Measurements from ENCODE around the gene KRT74. TPM values are rescaled to one million over a fixed set of nuclear protein-coding genes. Genes with fewer than 3 reads are reported as not detected.

KRT74 gene
- polyA plus RNA-seq (2013, experiment 1 of 2): not detected
- polyA plus RNA-seq (2013, experiment 2 of 2): not detected

GRCh38 chr12:52573743-52574142, at the start of gene KRT74:
Gene KRT74, minus strand, starts transcription at chr12:52573843. Its CDS starts 66 bp downstream, at chr12:52573777.
- Histone ChIP-seq H3K23ac (ENCODE audit: low read length in 2 of 2) (no peak within 1 kb of the TSS), H2BK5ac (ENCODE audit: low read depth, low read length, poor library complexity, severe bottlenecking) (no peak within 1 kb of the TSS), H3K4me1 (ENCODE audit: control insufficient read depth, insufficient read depth, low read depth, low read length) (no peaks in the 10 kb centered on the region), H2AFZ (ENCODE audit: low read depth, low read length) (no peak within 1 kb of the TSS), H3K14ac (ENCODE audit: low read length in 2 of 2) (no peak within 1 kb of the TSS), H2BK12ac (ENCODE audit: low read length in 2 of 2) (no peak within 1 kb of the TSS), H3K4me2 (ENCODE audit: low read length, poor library complexity, severe bottlenecking) (no peak within 1 kb of the TSS), H3K18ac (ENCODE audit: low read depth in 1 of 2, low read length in 2 of 2) (no peak within 1 kb of the TSS), H4K91ac (ENCODE audit: low read length) (no peak within 1 kb of the TSS), H2AK5ac (ENCODE audit: low read length, severe bottlenecking) (no peak within 1 kb of the TSS), H3K79me1 (replicated peaks; ENCODE audit: low read length, poor library complexity, severe bottlenecking) (no peaks in the 10 kb centered on the region), H4K8ac (ENCODE audit: low read length) (no peak within 1 kb of the TSS), H3K36me3 (ENCODE audit: control insufficient read depth in 1 of 2, insufficient read depth in 2 of 2, low read depth in 1 of 2, low read length in 2 of 2) (no peaks in the 10 kb centered on the region), H3K27me3 (ENCODE audit: control insufficient read depth in 1 of 2, insufficient read depth in 1 of 2, low read length in 2 of 2) (peaks cover 56 to 86% of the 10 kb centered on the region in 2 experiments), H2BK120ac (ENCODE audit: low read depth, low read length) (no peak within 1 kb of the TSS), H3K9ac (ENCODE audit: low read length) (no peak within 1 kb of the TSS), H3K27ac (ENCODE audit: low read length, poor library complexity, severe bottlenecking) (no peak within 1 kb of the TSS), H3K4ac (ENCODE audit: low read depth in 1 of 2, low read length in 2 of 2) (no peak within 1 kb of the TSS), H2BK15ac (ENCODE audit: low read depth, poor library complexity, severe bottlenecking) (no peak within 1 kb of the TSS), H3K4me3 (ENCODE audit: insufficient read depth in 1 of 2, low read depth in 1 of 2, low read length in 2 of 2) (no peak within 1 kb of the TSS), H3K9me3 (ENCODE audit: control insufficient read depth, low read length) (no peaks in the 10 kb centered on the region)
- DNase-seq: no peak
- 84% methylated on average over 3 of the region's 3 CpGs for WGBS

GRCh38 chr12:52622349-52622748, 48.7 kb upstream of the KRT74 start:
- Histone ChIP-seq H3K4me1 (ENCODE audit: control insufficient read depth, insufficient read depth, low read depth, low read length) (no peaks in the 10 kb centered on the region), H3K27me3 (ENCODE audit: control insufficient read depth in 1 of 2, insufficient read depth in 1 of 2, low read length in 2 of 2) (peaks cover 23 to 77% of the 10 kb centered on the region in 2 experiments), H3K18ac (ENCODE audit: low read depth in 1 of 2, low read length in 2 of 2) (no peak overlapping the region), H2AK5ac (ENCODE audit: low read length, severe bottlenecking) (no peak overlapping the region), H2BK5ac (ENCODE audit: low read depth, low read length, poor library complexity, severe bottlenecking) (no peak overlapping the region), H3K4me2 (ENCODE audit: low read length, poor library complexity, severe bottlenecking) (no peak overlapping the region), H2BK12ac (ENCODE audit: low read length in 2 of 2) (no peak overlapping the region), H3K79me1 (replicated peaks; ENCODE audit: low read length, poor library complexity, severe bottlenecking) (no peaks in the 10 kb centered on the region), H4K91ac (ENCODE audit: low read length) (no peak overlapping the region), H4K8ac (ENCODE audit: low read length) (no peak overlapping the region), H2BK15ac (ENCODE audit: low read depth, poor library complexity, severe bottlenecking) (no peak overlapping the region), H3K14ac (ENCODE audit: low read length in 2 of 2) (no peak overlapping the region), H3K27ac (ENCODE audit: low read length, poor library complexity, severe bottlenecking) (no peak overlapping the region), H3K23ac (ENCODE audit: low read length in 2 of 2) (no peak overlapping the region), H3K9me3 (ENCODE audit: control insufficient read depth, low read length) (no peaks in the 10 kb centered on the region), H3K9ac (ENCODE audit: low read length) (no peak overlapping the region), H3K4ac (ENCODE audit: low read depth in 1 of 2, low read length in 2 of 2) (no peak overlapping the region), H3K4me3 (ENCODE audit: insufficient read depth in 1 of 2, low read depth in 1 of 2, low read length in 2 of 2) (no peak overlapping the region), H3K36me3 (ENCODE audit: control insufficient read depth in 1 of 2, insufficient read depth in 2 of 2, low read depth in 1 of 2, low read length in 2 of 2) (no peaks in the 10 kb centered on the region), H2AFZ (ENCODE audit: low read depth, low read length) (no peak overlapping the region), H2BK120ac (ENCODE audit: low read depth, low read length) (no peak overlapping the region)
- 74% methylated on average over 4 of the region's 5 CpGs for WGBS
- no peak for DNase-seq

GRCh38 chr12:52618866-52619265, 45.2 kb upstream of the KRT74 start:
- Histone ChIP-seq H3K27me3 (ENCODE audit: control insufficient read depth in 1 of 2, insufficient read depth in 1 of 2, low read length in 2 of 2) (peaks cover 39 to 71% of the 10 kb centered on the region in 2 experiments), H3K4ac (ENCODE audit: low read depth in 1 of 2, low read length in 2 of 2) (no peak overlapping the region), H4K91ac (ENCODE audit: low read length) (no peak overlapping the region), H2BK12ac (ENCODE audit: low read length in 2 of 2) (no peak overlapping the region), H3K4me3 (ENCODE audit: insufficient read depth in 1 of 2, low read depth in 1 of 2, low read length in 2 of 2) (no peak overlapping the region), H4K8ac (ENCODE audit: low read length) (no peak overlapping the region), H2BK5ac (ENCODE audit: low read depth, low read length, poor library complexity, severe bottlenecking) (no peak overlapping the region), H3K9ac (ENCODE audit: low read length) (no peak overlapping the region), H3K4me1 (ENCODE audit: control insufficient read depth, insufficient read depth, low read depth, low read length) (no peaks in the 10 kb centered on the region), H3K36me3 (ENCODE audit: control insufficient read depth in 1 of 2, insufficient read depth in 2 of 2, low read depth in 1 of 2, low read length in 2 of 2) (no peaks in the 10 kb centered on the region), H3K9me3 (ENCODE audit: control insufficient read depth, low read length) (no peaks in the 10 kb centered on the region), H3K14ac (ENCODE audit: low read length in 2 of 2) (no peak overlapping the region), H3K4me2 (ENCODE audit: low read length, poor library complexity, severe bottlenecking) (no peak overlapping the region), H2BK15ac (ENCODE audit: low read depth, poor library complexity, severe bottlenecking) (no peak overlapping the region), H3K79me1 (replicated peaks; ENCODE audit: low read length, poor library complexity, severe bottlenecking) (no peaks in the 10 kb centered on the region), H2AFZ (ENCODE audit: low read depth, low read length) (no peak overlapping the region), H2BK120ac (ENCODE audit: low read depth, low read length) (no peak overlapping the region), H3K23ac (ENCODE audit: low read length in 2 of 2) (no peak overlapping the region), H2AK5ac (ENCODE audit: low read length, severe bottlenecking) (no peak overlapping the region), H3K27ac (ENCODE audit: low read length, poor library complexity, severe bottlenecking) (no peak overlapping the region), H3K18ac (ENCODE audit: low read depth in 1 of 2, low read length in 2 of 2) (no peak overlapping the region)
- WGBS: 58% methylated on average over 2 of the region's 2 CpGs
- DNase-seq: no peak

GRCh38 chr12:52618216-52618615, 44.6 kb upstream of the KRT74 start, which contains the start of gene KRT73:
Gene KRT73, minus strand, starts transcription at chr12:52618559. Its CDS starts 35 bp downstream, at chr12:52618524.
- Histone ChIP-seq H3K9me3 (ENCODE audit: control insufficient read depth, low read length) (no peaks in the 10 kb centered on the region), H2AK5ac (ENCODE audit: low read length, severe bottlenecking) (no peak within 1 kb of the TSS), H3K14ac (ENCODE audit: low read length in 2 of 2) (no peak within 1 kb of the TSS), H2BK15ac (ENCODE audit: low read depth, poor library complexity, severe bottlenecking) (no peak within 1 kb of the TSS), H4K8ac (ENCODE audit: low read length) (no peak within 1 kb of the TSS), H3K4me2 (ENCODE audit: low read length, poor library complexity, severe bottlenecking) (no peak within 1 kb of the TSS), H3K4ac (ENCODE audit: low read depth in 1 of 2, low read length in 2 of 2) (no peak within 1 kb of the TSS), H3K23ac (ENCODE audit: low read length in 2 of 2) (no peak within 1 kb of the TSS), H2BK12ac (ENCODE audit: low read length in 2 of 2) (no peak within 1 kb of the TSS), H3K27ac (ENCODE audit: low read length, poor library complexity, severe bottlenecking) (no peak within 1 kb of the TSS), H2BK120ac (ENCODE audit: low read depth, low read length) (no peak within 1 kb of the TSS), H3K18ac (ENCODE audit: low read depth in 1 of 2, low read length in 2 of 2) (no peak within 1 kb of the TSS), H3K36me3 (ENCODE audit: control insufficient read depth in 1 of 2, insufficient read depth in 2 of 2, low read depth in 1 of 2, low read length in 2 of 2) (no peaks in the 10 kb centered on the region), H3K27me3 (ENCODE audit: control insufficient read depth in 1 of 2, insufficient read depth in 1 of 2, low read length in 2 of 2) (peaks cover 45 to 73% of the 10 kb centered on the region in 2 experiments), H2BK5ac (ENCODE audit: low read depth, low read length, poor library complexity, severe bottlenecking) (no peak within 1 kb of the TSS), H3K4me3 (ENCODE audit: insufficient read depth in 1 of 2, low read depth in 1 of 2, low read length in 2 of 2) (no peak within 1 kb of the TSS), H3K9ac (ENCODE audit: low read length) (no peak within 1 kb of the TSS), H4K91ac (ENCODE audit: low read length) (no peak within 1 kb of the TSS), H2AFZ (ENCODE audit: low read depth, low read length) (no peak within 1 kb of the TSS), H3K4me1 (ENCODE audit: control insufficient read depth, insufficient read depth, low read depth, low read length) (no peaks in the 10 kb centered on the region), H3K79me1 (replicated peaks; ENCODE audit: low read length, poor library complexity, severe bottlenecking) (no peaks in the 10 kb centered on the region)
- WGBS: 85% methylated on average over 14 of the region's 14 CpGs
- no peak for DNase-seq

All from mesenchymal stem cell (in vitro differentiated cells and primary cell).